HFFc6 (cell line): ENCODE data around the gene EXOC6B. TPM values are rescaled to one million over a fixed set of nuclear protein-coding genes. Genes with fewer than 3 reads are reported as not detected.
A peak's percentile ranks its signal among the peaks of the same experiment; 100 is the strongest.

Source experiments
- DNase-seq: peaks from one replicate; pipeline ENCODE4 v3.0.0-alpha.2; 2018
- H3K27ac Mint-ChIP-seq: 2 replicates; pipeline ENCODE4 v1.8.0; 2020; ENCODE audit warnings: mild to moderate bottlenecking, mixed read lengths
- H3K27me3 Mint-ChIP-seq: 2 replicates; pipeline ENCODE4 v1.8.0; 2021; ENCODE audit warnings: mild to moderate bottlenecking, moderate library complexity, mixed read lengths; ENCODE audit not compliant: insufficient read depth
- H3K36me3 Mint-ChIP-seq: 2 replicates; pipeline ENCODE4 v1.8.0; 2021; ENCODE audit warnings: low read depth, mixed read lengths
- H3K4me1 Mint-ChIP-seq: 2 replicates; pipeline ENCODE4 v1.8.0; 2020; ENCODE audit warnings: low read depth, mixed read lengths
- H3K4me3 Mint-ChIP-seq: 2 replicates; pipeline ENCODE4 v1.8.0; 2020; ENCODE audit warnings: mild to moderate bottlenecking, moderate library complexity, mixed read lengths
- H3K9me3 Mint-ChIP-seq: 2 replicates; pipeline ENCODE4 v1.8.0; 2020; ENCODE audit warnings: mild to moderate bottlenecking, mixed read lengths
- total RNA-seq, 6 experiments: library from RNA; stranded (reverse); fragmentation: NEBNext Ultra II Directional; extraction: Animal tissue kit (Norgen Biotek cat#: 25700); gene quantifications; 2 replicates in 1 of 6; 3 replicates in 5 of 6; pipeline ENCODE4 v1.2.3, GENCODE V29; 2021
- TF ChIP-seq, protein P1 (sequence below): fragments of 200-600 bp; sonication (generic); IDR thresholded peaks from 2 replicates; pipeline ENCODE4 v1.5.0; 2021; ENCODE audit warnings: antibody characterized with exemption, mild to moderate bottlenecking

Gene EXOC6B
- total RNA-seq, 6 experiments from 2014 or later, result 24.8 to 33.0 (median 27.4) TPM

DNA sequence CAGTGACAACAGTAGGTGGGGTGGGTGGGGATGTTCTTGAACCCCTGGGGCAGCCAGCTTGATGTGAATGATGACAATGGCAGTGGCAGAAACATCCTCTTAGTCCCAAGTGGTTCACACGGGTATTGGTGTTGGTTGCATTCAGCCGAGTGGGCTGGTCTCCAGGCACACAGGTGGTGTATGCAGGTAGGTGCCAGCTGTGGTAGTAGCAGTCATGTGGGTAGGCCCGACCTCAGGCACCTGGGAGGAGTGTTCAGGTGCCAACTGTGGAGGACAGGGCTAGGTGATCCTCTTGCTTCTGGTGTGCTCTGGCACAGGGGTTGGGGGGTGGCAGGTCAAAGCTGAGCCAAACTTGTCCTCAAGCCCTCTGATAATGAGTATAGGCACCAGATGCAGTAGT, 350.6 kb downstream of the EXOC6B start:
- H3K4me1 Mint-ChIP-seq, result no peaks in the 10 kb centered on the region
- no peak for DNase-seq
- no peak overlapping the region for H3K27ac Mint-ChIP-seq
- no peak overlapping the region for H3K4me3 Mint-ChIP-seq
- peaks cover 15% of the 10 kb centered on the region; the same call in 1 of the 2 replicates for H3K9me3 Mint-ChIP-seq
- TF ChIP-seq, protein P1, sequence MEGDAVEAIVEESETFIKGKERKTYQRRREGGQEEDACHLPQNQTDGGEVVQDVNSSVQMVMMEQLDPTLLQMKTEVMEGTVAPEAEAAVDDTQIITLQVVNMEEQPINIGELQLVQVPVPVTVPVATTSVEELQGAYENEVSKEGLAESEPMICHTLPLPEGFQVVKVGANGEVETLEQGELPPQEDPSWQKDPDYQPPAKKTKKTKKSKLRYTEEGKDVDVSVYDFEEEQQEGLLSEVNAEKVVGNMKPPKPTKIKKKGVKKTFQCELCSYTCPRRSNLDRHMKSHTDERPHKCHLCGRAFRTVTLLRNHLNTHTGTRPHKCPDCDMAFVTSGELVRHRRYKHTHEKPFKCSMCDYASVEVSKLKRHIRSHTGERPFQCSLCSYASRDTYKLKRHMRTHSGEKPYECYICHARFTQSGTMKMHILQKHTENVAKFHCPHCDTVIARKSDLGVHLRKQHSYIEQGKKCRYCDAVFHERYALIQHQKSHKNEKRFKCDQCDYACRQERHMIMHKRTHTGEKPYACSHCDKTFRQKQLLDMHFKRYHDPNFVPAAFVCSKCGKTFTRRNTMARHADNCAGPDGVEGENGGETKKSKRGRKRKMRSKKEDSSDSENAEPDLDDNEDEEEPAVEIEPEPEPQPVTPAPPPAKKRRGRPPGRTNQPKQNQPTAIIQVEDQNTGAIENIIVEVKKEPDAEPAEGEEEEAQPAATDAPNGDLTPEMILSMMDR, result no peak
- no peaks in the 10 kb centered on the region; the same call in 1 of the 2 replicates for H3K27me3 Mint-ChIP-seq
- peaks cover 22% of the 10 kb centered on the region for H3K36me3 Mint-ChIP-seq

DNA sequence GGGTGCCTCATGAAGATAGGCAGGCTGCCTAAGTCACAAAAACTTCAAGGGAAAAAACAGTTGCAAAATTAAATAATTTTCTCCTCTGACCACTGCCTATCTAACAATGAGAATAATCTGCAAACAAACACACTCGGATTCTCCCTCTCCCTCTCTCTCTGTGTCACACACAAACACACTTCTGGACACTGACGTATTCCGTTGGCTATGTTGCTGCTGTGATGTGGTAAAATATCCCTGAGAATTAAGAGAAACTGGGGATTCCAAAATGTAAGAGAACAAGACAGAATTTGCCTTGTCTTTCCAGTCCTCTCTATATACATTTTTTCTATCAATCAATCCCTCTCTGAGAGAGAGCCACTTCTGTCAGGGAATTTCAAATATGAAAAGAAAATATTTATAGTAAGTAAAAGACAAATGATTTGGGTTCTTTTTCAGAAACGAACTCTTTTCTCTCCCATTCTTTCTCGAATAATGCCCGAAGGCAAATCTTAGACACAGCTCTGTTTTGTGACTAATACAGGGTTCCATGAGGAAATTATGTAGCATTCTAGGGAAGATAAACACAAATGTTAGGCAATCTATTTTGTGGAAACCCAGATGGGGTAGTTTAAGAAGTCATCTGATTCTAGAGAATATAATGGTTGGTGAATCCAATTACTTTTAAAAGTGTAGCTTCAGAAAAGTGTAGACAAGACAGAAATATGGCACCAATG, 367.9 kb downstream of the EXOC6B start:
- Mint-ChIP-seq H3K4me1 (peaks cover 22% of the 10 kb centered on the region), H3K4me3 (peak overlapping the region; percentile 1; the same call in 1 of the 2 replicates), H3K9me3 (peaks cover 3% of the 10 kb centered on the region; the same call in 1 of the 2 replicates), H3K36me3 (peaks cover under 1% of the 10 kb centered on the region; the same call in 1 of the 2 replicates), H3K27ac (peak overlapping the region; percentile 55; the same call in 1 of the 2 replicates), H3K27me3 (no peaks in the 10 kb centered on the region; the same call in 1 of the 2 replicates)
- TF ChIP-seq, protein P1, result no peak
- peak; percentile 74 for DNase-seq

DNA sequence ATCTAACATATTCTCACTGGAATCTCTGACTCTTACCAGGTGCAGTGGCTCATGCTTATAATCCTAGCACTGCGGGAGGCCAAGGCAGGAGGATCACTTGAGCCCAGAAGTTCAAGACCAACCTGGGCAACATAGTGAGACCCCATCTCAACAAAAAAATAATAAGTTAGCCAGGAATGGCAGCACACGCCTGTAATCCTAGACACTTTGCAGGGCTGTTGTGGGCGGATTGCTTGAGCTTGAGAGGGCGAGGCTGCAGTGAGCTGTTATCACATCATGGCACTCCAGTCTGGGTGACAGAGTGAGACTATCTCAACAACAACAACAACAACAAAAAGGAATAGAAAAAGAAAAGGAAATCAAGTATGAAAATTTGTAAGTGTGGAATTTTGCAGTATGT, 371.6 kb downstream of the EXOC6B start:
- Mint-ChIP-seq H3K4me1 (peaks cover 22% of the 10 kb centered on the region), H3K9me3 (no peaks in the 10 kb centered on the region), H3K27me3 (no peaks in the 10 kb centered on the region; the same call in 1 of the 2 replicates), H3K4me3 (no peak overlapping the region), H3K36me3 (no peaks in the 10 kb centered on the region), H3K27ac (no peak overlapping the region)
- DNase-seq, result no peak
- TF ChIP-seq, protein P1, result no peak

DNA sequence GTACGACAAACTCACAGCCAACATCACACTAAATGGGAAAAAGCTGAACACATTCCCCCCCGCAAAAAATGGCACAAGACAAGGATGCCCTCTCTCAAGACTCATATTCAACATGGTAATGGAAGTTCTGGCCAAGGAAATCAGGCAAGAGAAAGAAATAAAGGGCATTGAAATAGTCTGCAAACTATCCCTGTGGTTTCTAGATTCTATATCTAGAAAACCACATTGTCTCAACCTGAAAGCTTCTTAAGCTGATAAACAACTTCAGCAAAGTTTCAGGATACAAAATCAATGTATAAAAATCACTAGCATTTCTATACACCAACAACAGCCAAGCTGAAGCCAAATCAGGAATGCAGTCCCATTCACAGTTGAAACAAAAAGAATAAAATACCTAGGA, 383.6 kb downstream of the EXOC6B start:
- H3K9me3 Mint-ChIP-seq, result peaks cover 4% of the 10 kb centered on the region; the same call in 1 of the 2 replicates
- TF ChIP-seq, protein P1, result no peak
- no peaks in the 10 kb centered on the region; the same call in 1 of the 2 replicates for H3K27me3 Mint-ChIP-seq
- H3K4me1 Mint-ChIP-seq, result no peaks in the 10 kb centered on the region
- no peak for DNase-seq
- no peak overlapping the region for H3K27ac Mint-ChIP-seq
- H3K4me3 Mint-ChIP-seq, result no peak overlapping the region
- peaks cover 16% of the 10 kb centered on the region for H3K36me3 Mint-ChIP-seq

DNA sequence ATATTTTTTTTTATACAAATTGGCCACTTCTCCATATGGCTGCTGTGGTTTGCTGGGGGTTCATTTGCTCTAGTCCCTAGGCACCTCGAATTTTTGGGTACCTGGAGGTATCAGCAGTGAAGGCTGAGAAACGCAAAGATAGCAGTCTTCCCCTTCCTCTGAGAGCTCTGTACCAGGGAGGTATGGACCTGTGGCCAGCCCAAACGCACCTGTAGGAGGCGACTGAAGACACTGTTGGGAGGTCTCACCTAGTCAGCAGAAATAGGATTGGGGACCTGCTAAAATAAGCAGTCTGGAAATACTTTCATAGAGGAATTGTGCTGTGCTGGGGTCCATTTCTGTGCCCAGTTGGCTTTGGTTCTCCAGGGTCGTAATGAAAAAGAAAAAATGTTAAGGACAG, 385.9 kb downstream of the EXOC6B start:
- Mint-ChIP-seq H3K4me1 (no peaks in the 10 kb centered on the region), H3K27me3 (no peaks in the 10 kb centered on the region; the same call in 1 of the 2 replicates)

More for the DNA sequence above, 385.9 kb downstream of the EXOC6B start:
- DNase-seq, result no peak
- Mint-ChIP-seq H3K9me3 (peaks cover 16% of the 10 kb centered on the region), H3K4me3 (no peak overlapping the region), H3K27ac (no peak overlapping the region), H3K36me3 (peaks cover 15% of the 10 kb centered on the region)
- TF ChIP-seq, protein P1, result no peak
